GM23338 (cell line): ENCODE measurements around the gene MRM2. TPM values are rescaled to one million over a fixed set of nuclear protein-coding genes. Genes with fewer than 3 reads are reported as not detected.

ENCODE experiments used
- CREB1 ChIP-seq: fragments of 250-450 bp; sonication (Bioruptor Pico); IDR thresholded peaks from 2 replicates; pipeline ENCODE4 v1.5.0; 2020; ENCODE audit warnings: low read depth, mild to moderate bottlenecking, moderate library complexity
- EZH2 ChIP-seq: fragments of 200-600 bp; sonication (generic); IDR thresholded peaks from one replicate; pipeline ENCODE4 v1.8.0; 2017; ENCODE audit warnings: antibody characterized with exemption, mild to moderate bottlenecking, low read depth; ENCODE audit not compliant: unreplicated experiment
- EZH2phosphoT487 ChIP-seq: fragments of 200-600 bp; sonication (generic); IDR thresholded peaks from one replicate; pipeline ENCODE4 v1.8.1; 2018; ENCODE audit warnings: antibody characterized with exemption; ENCODE audit not compliant: unreplicated experiment
- NANOG ChIP-seq: IDR thresholded peaks from 2 replicates; pipeline ENCODE4 v1.6.1; 2016; ENCODE audit warnings: antibody characterized with exemption, borderline replicate concordance
- polyA plus RNA-seq: library from polyadenylated mRNA; unstranded; fragments of >200 nt; fragmentation: Nextera tagmentation; extraction: Ambion mirVana; gene quantifications from 2 replicates; pipeline ENCODE4 v1.2.1, GENCODE V29; 2016
- total RNA-seq: library from RNA; depleted of rRNA; stranded (reverse); fragments of >200 nt; shearing (Covaris generic); gene quantifications from 2 replicates; pipeline ENCODE4 v1.2.3, GENCODE V29; 2014
- TF ChIP-seq, protein P1 (sequence below): fragments of 250-450 bp; sonication (Bioruptor Pico); IDR thresholded peaks from 2 replicates; pipeline ENCODE4 v1.5.0; 2020; ENCODE audit warnings: mild to moderate bottlenecking, moderate library complexity
- TF ChIP-seq, protein P2 (sequence below): IDR thresholded peaks from one replicate; pipeline ENCODE4 v1.6.1; 2018; ENCODE audit warnings: antibody characterized with exemption; ENCODE audit not compliant: unreplicated experiment
- TF ChIP-seq, protein P3 (sequence below), 2 experiments: fragments of 200-600 bp in 1 of 2; sonication (generic) in 1 of 2; conservative IDR thresholded peaks; 2 replicates each; pipeline versions ENCODE4 v1.5.1 to v1.6.1; 2016 to 2017; ENCODE audit warnings: antibody characterized with exemption in 2 of 2, low read depth in 2 of 2, mild to moderate bottlenecking in 2 of 2, moderate library complexity in 1 of 2
- TF ChIP-seq, protein P4 (sequence below): IDR thresholded peaks from 2 replicates; pipeline ENCODE4 v1.6.1; 2016; ENCODE audit warnings: antibody characterized with exemption

The MRM2 gene
- total and polyA plus RNA-seq, 2 experiments from 2014 or later, result 30.0 to 37.8 TPM

DNA sequence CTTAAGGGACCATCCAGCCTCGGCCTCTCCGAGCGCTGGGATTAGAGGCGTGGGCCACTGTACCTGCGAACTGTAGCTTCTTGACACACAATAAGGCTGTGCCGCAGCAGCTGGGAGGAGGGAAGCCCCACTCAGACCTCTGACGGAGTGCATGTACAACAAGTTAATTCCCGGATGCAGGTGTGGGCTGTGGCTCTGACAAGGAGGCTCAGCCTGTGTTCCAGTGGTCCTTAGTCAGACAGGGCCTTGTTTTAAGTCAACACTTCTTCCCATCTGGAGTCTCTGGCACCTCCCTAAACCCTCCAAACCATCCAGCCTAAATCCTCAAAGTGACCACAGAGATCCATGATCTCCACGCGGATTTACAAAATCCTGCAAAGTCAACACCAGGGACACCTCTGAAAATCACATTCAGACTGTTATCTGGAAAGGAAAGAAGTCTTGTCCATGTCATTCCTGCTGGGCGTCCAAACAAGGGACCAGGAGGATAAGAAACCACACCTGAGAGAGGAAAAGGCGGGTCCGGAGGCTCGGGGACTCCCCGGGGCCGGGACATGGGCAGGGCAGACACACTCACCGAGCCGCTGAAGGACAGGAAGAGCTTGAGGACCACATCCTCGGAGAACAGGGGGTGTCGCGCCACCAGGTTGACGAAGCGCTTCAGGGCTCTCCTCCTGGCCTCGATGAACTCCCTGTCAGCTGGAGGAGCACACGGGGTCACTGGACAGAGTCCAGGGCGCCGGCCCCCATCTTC lies 29.4 kb upstream of the MRM2 start (continued):
- TF ChIP-seq, protein P1, sequence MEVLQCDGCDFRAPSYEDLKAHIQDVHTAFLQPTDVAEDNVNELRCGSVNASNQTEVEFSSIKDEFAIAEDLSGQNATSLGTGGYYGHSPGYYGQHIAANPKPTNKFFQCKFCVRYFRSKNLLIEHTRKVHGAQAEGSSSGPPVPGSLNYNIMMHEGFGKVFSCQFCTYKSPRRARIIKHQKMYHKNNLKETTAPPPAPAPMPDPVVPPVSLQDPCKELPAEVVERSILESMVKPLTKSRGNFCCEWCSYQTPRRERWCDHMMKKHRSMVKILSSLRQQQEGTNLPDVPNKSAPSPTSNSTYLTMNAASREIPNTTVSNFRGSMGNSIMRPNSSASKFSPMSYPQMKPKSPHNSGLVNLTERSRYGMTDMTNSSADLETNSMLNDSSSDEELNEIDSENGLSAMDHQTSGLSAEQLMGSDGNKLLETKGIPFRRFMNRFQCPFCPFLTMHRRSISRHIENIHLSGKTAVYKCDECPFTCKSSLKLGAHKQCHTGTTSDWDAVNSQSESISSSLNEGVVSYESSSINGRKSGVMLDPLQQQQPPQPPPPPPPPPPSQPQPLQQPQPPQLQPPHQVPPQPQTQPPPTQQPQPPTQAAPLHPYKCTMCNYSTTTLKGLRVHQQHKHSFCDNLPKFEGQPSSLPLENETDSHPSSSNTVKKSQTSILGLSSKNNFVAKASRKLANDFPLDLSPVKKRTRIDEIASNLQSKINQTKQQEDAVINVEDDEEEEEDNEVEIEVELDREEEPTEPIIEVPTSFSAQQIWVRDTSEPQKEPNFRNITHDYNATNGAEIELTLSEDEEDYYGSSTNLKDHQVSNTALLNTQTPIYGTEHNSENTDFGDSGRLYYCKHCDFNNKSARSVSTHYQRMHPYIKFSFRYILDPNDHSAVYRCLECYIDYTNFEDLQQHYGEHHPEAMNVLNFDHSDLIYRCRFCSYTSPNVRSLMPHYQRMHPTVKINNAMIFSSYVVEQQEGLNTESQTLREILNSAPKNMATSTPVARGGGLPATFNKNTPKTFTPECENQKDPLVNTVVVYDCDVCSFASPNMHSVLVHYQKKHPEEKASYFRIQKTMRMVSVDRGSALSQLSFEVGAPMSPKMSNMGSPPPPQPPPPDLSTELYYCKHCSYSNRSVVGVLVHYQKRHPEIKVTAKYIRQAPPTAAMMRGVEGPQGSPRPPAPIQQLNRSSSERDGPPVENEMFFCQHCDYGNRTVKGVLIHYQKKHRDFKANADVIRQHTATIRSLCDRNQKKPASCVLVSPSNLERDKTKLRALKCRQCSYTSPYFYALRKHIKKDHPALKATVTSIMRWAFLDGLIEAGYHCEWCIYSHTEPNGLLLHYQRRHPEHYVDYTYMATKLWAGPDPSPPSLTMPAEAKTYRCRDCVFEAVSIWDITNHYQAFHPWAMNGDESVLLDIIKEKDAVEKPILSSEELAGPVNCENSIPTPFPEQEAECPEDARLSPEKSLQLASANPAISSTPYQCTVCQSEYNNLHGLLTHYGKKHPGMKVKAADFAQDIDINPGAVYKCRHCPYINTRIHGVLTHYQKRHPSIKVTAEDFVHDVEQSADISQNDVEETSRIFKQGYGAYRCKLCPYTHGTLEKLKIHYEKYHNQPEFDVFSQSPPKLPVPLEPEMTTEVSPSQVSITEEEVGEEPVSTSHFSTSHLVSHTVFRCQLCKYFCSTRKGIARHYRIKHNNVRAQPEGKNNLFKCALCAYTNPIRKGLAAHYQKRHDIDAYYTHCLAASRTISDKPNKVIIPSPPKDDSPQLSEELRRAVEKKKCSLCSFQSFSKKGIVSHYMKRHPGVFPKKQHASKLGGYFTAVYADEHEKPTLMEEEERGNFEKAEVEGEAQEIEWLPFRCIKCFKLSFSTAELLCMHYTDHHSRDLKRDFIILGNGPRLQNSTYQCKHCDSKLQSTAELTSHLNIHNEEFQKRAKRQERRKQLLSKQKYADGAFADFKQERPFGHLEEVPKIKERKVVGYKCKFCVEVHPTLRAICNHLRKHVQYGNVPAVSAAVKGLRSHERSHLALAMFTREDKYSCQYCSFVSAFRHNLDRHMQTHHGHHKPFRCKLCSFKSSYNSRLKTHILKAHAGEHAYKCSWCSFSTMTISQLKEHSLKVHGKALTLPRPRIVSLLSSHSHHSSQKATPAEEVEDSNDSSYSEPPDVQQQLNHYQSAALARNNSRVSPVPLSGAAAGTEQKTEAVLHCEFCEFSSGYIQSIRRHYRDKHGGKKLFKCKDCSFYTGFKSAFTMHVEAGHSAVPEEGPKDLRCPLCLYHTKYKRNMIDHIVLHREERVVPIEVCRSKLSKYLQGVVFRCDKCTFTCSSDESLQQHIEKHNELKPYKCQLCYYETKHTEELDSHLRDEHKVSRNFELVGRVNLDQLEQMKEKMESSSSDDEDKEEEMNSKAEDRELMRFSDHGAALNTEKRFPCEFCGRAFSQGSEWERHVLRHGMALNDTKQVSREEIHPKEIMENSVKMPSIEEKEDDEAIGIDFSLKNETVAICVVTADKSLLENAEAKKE (CRISPR knock-in tag), result no peak
- TF ChIP-seq NANOG (no peak), EZH2 (no peak), CREB1 (CRISPR knock-in tag) (no peak), EZH2phosphoT487 (no peak)
- TF ChIP-seq, protein P2, sequence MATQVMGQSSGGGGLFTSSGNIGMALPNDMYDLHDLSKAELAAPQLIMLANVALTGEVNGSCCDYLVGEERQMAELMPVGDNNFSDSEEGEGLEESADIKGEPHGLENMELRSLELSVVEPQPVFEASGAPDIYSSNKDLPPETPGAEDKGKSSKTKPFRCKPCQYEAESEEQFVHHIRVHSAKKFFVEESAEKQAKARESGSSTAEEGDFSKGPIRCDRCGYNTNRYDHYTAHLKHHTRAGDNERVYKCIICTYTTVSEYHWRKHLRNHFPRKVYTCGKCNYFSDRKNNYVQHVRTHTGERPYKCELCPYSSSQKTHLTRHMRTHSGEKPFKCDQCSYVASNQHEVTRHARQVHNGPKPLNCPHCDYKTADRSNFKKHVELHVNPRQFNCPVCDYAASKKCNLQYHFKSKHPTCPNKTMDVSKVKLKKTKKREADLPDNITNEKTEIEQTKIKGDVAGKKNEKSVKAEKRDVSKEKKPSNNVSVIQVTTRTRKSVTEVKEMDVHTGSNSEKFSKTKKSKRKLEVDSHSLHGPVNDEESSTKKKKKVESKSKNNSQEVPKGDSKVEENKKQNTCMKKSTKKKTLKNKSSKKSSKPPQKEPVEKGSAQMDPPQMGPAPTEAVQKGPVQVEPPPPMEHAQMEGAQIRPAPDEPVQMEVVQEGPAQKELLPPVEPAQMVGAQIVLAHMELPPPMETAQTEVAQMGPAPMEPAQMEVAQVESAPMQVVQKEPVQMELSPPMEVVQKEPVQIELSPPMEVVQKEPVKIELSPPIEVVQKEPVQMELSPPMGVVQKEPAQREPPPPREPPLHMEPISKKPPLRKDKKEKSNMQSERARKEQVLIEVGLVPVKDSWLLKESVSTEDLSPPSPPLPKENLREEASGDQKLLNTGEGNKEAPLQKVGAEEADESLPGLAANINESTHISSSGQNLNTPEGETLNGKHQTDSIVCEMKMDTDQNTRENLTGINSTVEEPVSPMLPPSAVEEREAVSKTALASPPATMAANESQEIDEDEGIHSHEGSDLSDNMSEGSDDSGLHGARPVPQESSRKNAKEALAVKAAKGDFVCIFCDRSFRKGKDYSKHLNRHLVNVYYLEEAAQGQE, result no peak
- TF ChIP-seq, protein P3, sequence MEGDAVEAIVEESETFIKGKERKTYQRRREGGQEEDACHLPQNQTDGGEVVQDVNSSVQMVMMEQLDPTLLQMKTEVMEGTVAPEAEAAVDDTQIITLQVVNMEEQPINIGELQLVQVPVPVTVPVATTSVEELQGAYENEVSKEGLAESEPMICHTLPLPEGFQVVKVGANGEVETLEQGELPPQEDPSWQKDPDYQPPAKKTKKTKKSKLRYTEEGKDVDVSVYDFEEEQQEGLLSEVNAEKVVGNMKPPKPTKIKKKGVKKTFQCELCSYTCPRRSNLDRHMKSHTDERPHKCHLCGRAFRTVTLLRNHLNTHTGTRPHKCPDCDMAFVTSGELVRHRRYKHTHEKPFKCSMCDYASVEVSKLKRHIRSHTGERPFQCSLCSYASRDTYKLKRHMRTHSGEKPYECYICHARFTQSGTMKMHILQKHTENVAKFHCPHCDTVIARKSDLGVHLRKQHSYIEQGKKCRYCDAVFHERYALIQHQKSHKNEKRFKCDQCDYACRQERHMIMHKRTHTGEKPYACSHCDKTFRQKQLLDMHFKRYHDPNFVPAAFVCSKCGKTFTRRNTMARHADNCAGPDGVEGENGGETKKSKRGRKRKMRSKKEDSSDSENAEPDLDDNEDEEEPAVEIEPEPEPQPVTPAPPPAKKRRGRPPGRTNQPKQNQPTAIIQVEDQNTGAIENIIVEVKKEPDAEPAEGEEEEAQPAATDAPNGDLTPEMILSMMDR (conservative IDR thresholded peaks at IDR 0.05; ENCODE audit: low read depth in 2 of 2), result no peak
- TF ChIP-seq, protein P4, sequence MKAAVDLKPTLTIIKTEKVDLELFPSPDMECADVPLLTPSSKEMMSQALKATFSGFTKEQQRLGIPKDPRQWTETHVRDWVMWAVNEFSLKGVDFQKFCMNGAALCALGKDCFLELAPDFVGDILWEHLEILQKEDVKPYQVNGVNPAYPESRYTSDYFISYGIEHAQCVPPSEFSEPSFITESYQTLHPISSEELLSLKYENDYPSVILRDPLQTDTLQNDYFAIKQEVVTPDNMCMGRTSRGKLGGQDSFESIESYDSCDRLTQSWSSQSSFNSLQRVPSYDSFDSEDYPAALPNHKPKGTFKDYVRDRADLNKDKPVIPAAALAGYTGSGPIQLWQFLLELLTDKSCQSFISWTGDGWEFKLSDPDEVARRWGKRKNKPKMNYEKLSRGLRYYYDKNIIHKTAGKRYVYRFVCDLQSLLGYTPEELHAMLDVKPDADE, result no peak
